Stimulated activated CD4-positive, alpha-beta T cell treated with anti-CD3 and anti-CD28 coated beads, Interleukin-1b, Interleukin-23, amount 100 ng/mL, for 48 hours (primary cell): Measurements from ENCODE around the gene KCNMB1.
"Not testable (repeated sequence)": the region's sequence is repeated elsewhere in the genome, so short reads cannot be mapped to it uniquely, and the experiment has no call there.

Experiments
- DNase-seq: peaks from one replicate; pipeline ENCODE4 v3.0.0-alpha.2; 2020

KCNMB1 gene

GRCh38 chr5:170413897-170414296 lies 24.7 kb upstream of the KCNMB1 start:
- no peak for DNase-seq

- no peak for DNase-seq
Observed at GRCh38 chr5:170411100-170411499, 21.9 kb upstream of the KCNMB1 start.

DNA sequence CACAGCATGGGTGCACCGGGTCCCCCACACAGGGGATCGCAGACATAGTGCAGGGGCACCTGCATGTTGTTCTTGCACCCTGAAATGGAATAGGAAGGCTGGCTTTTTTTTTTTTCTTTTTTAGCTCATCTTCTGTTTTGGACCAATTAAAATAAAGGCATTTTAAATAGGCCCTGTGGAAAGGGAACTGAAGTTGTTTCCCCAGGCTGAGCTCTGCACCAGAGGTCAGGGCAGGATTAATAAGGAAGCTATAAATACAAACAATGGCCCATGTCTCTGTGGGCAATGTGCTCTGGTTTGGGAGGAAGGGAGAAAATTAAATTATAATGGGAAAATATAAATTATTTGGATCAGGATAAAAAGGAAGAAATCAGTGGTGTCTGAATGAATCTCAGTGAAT lies 21.2 kb upstream of the KCNMB1 start:
- DNase-seq: no peak

DNA sequence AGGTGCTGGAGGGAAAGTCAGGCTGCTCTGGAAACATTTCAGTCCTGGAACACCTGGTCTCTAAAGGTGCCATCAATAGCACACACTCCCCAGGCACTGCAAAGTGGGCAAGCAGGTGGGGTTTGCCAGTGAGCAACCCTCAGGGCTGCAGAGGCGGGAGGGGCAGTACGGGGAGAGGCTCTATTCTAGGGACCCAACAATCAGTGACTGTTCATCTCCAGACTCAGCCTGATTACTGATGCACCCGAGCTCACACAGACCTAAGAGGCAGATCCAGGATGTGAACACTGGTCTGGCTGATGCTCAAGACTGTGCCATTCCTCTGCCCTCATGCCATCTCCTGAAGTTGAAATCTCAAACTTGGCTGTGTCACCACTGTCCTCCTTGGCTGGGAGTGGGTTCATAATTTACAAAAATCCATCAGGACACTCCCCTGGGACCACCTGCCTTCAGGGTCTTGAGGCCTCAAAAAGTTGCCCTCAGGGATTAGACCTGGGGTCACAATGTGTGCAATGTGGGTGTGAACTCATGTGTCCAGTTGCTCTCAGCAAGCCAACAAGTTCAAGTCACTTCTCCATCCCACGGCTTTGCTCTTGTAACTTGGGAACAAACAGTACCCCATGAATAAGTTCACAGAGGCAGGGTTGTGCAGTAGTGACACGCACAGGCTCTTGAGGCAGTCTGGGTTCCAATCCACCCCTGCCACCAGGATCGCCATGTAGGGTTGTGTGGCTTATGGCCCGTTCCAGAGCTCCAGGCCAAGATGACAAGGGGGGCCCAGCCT lies 19.9 kb upstream of the KCNMB1 start:
- DNase-seq: no peak

- DNase-seq: no peak
Observed at GRCh38 chr5:170408226-170408625, 19.1 kb upstream of the KCNMB1 start.

DNA sequence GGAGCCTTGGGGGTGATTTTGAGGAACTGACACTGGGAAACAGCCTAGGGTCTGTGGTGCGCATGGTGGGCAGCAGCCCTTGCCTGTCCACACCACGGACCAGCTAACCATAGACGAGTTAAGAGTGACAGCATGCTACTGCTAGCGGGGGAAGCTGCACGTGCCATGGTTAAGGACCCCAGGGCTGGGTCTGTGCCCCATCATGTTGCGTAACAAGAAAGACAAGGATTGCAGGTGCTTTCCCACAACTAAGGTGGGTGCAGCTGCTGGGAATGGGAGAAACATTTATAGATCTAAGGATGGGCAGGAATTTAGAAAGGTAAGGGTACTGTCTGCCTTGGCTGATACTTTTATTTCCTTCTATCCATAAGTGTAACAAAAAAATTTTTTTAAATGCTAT lies 17.9 kb upstream of the KCNMB1 start:
- DNase-seq: no peak

GRCh38 chr5:170405817-170406216 lies 16.6 kb upstream of the KCNMB1 start:
- DNase-seq: no peak

DNA sequence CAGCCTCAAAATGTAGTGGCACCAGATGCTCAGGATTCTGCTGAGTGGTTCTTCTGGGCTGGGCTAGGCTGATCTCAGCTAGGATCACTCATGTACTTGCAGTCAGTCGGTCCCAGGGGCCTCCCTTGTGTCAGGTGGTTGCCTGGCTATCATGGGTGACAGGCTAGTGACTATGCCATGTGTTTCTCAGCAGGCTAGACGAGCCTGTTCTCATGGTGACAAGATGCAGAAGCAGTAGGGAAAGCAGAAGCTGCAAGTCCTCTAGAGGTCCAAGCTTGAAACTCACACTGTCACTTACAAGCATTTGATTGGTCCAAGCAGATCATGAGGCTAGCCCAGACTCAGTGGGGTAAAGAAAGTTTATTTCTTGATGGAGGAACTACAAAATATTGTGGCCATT lies 15.2 kb upstream of the KCNMB1 start:
- no peak for DNase-seq

DNA sequence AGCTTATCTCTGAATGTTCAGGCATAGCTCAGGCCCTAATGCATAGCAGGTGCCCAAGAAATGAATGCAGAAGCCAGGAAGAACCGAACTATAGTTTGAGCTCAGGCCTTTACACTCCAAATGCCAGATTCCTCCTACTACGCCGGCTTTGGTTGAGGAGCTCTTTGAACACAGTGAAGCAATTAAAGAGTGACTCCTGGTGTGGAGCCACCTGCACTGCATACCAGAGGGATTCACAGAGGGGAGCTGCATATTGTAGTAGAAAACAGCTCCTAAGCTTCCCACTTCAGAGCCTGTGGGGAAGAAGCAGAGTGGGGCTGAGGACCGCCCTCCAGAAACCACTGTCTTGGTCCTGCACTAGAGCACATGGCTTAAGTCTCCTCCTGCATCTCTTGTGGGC lies 14.5 kb upstream of the KCNMB1 start:
- DNase-seq: no peak

- DNase-seq: no peak
Observed at GRCh38 chr5:170402508-170402907, 13.3 kb upstream of the KCNMB1 start.

DNA sequence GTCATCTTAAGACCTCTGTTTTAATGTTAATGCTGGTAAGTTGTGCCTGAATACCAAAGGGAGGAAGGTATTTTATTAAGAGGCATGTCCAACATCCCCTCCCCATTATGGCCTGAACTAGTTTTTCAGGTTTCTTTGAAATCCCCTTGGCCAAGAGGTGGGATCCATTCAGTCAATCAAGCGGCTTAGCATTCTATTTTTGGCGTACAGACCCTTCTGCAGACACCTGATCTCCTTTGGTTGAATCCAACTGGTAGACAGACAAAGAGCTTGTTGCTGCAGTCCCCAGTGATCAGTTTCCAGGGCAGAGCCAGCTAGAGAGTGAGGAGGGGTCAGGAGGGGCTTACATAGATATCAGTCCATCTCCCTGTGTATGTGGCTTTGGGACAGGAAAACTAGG lies 7.9 kb upstream of the KCNMB1 start:
- DNase-seq: no peak

GRCh38 chr5:170393958-170394357 lies 4.8 kb upstream of the KCNMB1 start:
- no peak for DNase-seq

DNA sequence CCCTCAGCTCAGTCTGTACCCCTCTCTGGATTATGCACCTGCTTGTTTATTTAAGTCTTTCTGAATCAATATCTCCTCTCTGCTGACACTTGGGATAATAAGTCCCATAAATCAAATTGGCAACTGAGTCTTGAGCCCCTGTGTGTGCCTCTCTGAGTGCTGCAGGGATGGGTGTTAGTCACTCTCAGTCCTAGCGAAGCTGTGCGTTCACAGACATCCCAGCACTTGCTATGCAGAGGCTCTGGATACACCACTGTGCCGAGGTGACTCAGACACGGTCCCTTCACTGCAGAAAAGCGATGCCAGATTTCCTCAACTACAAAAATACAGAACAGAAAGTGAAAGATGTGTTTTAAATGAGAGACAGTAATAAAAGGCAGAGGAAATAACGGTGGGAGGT lies 4.1 kb upstream of the KCNMB1 start:
- peak; percentile 62 for DNase-seq

DNA sequence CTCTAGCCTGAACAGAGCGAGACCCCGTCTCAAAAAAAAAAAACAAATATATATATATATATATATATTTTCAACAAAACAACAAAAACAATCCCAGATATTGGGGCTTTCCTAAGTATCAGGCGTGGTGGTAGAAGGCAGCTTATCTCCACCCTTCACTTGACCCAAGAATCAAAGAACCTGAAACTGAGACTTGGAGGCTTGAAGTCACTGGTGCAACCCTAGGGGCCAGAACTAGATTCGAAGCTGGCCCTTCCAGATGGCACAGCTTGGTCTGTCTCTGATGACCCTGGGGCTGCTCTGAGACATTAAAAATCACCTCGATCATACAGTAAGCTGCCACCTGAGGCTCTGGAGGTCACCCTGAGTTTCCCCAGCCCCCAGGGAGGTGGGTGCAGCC lies 1.3 kb upstream of the KCNMB1 start:
- DNase-seq: no peak

- DNase-seq: no peak
Observed at GRCh38 chr5:170389550-170389892, 354 bp upstream of the KCNMB1 start.

- no peak for DNase-seq
Observed at GRCh38 chr5:170387775-170388639, 1.2 kb downstream of the KCNMB1 start.

DNA sequence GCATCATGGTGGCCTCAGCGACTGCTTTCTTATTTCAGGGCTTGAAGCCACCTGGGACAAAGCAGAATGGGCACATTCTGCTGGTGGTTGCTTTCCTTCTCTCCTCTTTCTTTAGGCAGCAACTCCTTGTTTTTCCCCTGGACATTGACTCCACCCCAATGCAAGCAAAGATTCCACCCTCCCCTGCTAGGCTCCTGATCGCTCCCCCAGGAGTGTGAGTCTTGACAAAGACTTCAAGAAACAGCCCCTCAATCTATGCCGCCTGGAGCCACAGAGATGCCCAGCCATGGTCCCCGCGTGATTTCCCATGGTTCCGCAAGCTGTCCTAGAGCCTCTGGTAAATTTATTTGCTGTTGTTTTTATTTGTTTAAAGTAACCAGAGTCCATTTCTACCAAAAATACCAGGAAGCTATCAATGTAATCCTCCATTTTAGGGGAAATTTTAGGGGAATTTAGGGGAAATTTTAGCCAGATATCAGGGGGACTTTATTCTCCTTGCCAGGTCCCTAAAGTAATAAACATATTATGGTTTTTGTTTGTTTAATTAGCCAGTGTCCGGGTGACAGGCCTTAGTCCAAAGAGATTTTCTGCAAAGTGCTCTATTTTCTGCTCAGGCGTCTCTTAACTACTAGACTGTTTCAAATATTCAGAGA lies 2.3 kb downstream of the KCNMB1 start:
- no peak for DNase-seq

DNA sequence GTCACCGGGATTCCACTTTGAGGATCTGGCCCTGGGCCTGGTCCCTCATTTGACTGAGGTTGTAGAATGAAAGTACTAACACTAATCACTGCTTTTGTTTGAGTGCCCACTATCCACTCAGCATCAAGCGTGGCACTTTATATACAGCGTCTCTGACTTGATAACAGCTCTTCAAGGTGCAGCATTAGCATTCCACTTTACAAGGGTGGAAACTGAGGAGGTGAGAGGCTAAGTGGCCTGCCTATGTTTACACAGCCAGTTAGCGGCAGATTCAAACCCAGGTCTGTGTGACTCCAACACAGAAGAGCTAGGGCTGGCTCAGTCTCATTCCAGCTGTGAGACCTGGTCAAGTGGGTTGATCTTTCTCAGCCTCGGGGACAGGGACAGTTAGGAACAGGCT lies 5.9 kb downstream of the KCNMB1 start:
- DNase-seq: no peak

- DNase-seq: no peak
Observed at GRCh38 chr5:170382790-170383189, 6.4 kb downstream of the KCNMB1 start.

- no peak for DNase-seq
Observed at GRCh38 chr5:170380361-170380951, 8.7 kb downstream of the KCNMB1 start.

DNA sequence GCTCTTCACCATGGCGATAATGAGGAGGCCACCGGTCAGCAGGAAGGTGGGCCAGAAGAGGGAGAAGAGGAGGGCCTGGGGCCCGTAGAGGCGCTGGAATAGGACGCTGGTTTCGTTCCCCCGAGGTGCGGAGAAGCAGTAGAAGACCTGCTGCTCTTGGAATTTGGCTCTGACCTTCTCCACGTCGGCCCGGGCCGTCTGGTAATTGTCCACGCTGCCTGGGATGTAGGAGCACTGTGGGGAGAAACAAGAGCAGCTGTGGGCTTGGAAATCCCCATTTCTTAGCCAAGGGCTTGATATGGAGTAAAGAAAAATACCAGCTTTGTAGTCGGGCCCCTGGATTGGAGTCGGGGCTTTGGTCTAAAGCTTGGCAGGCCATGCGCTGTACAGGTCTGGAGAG lies 10.4 kb downstream of the KCNMB1 start:
- DNase-seq: no peak

GRCh38 chr5:170377027-170377426 lies 12.1 kb downstream of the KCNMB1 start:
- no peak for DNase-seq

GRCh38 chr5:170376526-170376925 lies 12.6 kb downstream of the KCNMB1 start:
- DNase-seq: not testable (repeated sequence)

- DNase-seq: no peak
Observed at GRCh38 chr5:170375283-170375682, 13.9 kb downstream of the KCNMB1 start.
